ENCODE results near the gene CSDE1. TPM values are rescaled to one million over a fixed set of nuclear protein-coding genes. Genes with fewer than 3 reads are reported as not detected.

CSDE1 gene
- total and polyA plus RNA-seq, 10 donors = 102 to 1,126 (median 426) TPM

DNA sequence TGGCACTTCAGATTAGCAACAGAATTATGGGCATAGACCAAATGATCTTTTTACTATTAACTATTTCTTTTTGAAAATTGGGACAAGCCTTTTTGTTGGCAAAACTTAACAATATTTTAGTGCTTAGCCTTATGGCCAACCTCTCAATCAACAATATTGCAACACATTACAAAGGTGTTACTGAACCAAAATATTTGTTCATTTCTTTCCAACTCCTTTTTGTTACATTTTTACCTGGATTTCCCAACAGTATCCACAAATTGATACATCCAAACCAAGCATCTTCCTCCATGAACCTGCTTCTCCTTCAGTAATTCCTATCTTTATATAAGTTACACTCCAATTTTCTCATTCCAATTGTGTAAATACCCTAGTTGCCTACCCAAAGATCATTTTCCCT is 61.0 kb downstream of the CSDE1 start:
- Histone ChIP-seq H3K4me1 (peaks cover 0 to 5% (median 0%) of the 10 kb centered on the region in 6 donors), H3K27ac (no peak overlapping the region), H3K9me3 (no peaks in the 10 kb centered on the region), H3K4me3 (no peak overlapping the region), H3K36me3 (no peaks in the 10 kb centered on the region), H3K27me3 (replicated peaks in 1 of 7) (no peaks in the 10 kb centered on the region)
- TF ChIP-seq POLR2A (IDR thresholded peaks at IDR 0.05) (no peak), POLR2AphosphoS5 (IDR thresholded peaks at IDR 0.05) (no peak)
- TF ChIP-seq, protein P1, sequence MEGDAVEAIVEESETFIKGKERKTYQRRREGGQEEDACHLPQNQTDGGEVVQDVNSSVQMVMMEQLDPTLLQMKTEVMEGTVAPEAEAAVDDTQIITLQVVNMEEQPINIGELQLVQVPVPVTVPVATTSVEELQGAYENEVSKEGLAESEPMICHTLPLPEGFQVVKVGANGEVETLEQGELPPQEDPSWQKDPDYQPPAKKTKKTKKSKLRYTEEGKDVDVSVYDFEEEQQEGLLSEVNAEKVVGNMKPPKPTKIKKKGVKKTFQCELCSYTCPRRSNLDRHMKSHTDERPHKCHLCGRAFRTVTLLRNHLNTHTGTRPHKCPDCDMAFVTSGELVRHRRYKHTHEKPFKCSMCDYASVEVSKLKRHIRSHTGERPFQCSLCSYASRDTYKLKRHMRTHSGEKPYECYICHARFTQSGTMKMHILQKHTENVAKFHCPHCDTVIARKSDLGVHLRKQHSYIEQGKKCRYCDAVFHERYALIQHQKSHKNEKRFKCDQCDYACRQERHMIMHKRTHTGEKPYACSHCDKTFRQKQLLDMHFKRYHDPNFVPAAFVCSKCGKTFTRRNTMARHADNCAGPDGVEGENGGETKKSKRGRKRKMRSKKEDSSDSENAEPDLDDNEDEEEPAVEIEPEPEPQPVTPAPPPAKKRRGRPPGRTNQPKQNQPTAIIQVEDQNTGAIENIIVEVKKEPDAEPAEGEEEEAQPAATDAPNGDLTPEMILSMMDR (IDR thresholded peaks at IDR 0.05 in 8 of 11, conservative IDR thresholded peaks at IDR 0.05 in 3 of 11) = no peak
- intact Hi-C loops (cut with DNase I; ENCODE audit: low total_unique reads) = no loop called here
- no peak for DNase-seq

DNA sequence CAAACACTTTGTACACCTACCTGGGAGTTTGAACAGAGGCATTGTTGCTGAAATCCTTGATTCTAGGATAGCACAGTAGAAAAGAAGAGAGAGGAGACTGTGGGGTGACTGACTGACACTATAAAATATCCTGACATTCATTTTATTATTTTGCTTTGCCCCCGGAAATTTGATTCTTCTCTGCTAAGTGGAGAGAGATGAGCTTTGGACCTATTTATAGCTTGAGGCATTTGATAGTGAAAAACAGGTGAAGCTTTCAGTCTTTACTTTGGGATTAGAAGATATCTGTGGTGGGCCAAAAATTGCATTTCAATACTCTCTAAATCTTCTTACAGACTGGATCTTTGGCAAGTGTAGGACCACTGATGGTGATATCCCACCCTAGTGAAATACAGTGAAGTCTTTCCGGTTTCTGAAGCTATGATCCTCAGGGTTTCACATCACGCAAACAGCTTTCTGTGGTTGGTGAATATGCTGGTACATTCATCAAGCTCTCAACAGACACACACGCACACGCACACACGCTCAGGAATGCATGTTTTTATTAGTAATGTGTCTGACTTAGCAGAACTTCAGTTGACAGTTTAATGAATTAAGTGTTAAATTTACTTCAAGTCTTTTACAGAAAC is 62.2 kb downstream of the CSDE1 start, which contains the start of gene AMPD1:
TSS of gene AMPD1 (minus strand) at position 117 of the 629 bp plus-strand sequence. CDS start at position 42, 75 bp downstream.
- no peaks in the 10 kb centered on the region for H3K36me3 ChIP-seq
- peaks cover 0 to 5% (median 0%) of the 10 kb centered on the region in 6 donors for H3K4me1 ChIP-seq
- WGBS, 5 donors = 78 to 91% (median 86%) methylated on average over 6 of the region's 6 CpGs
- H3K27me3 ChIP-seq (replicated peaks in 1 of 7) = no peaks in the 10 kb centered on the region
- TF ChIP-seq, protein P1 (IDR thresholded peaks at IDR 0.05 in 8 of 11, conservative IDR thresholded peaks at IDR 0.05 in 3 of 11) = no peak
- no peak for TF ChIP-seq POLR2A (IDR thresholded peaks at IDR 0.05)
- no peak for TF ChIP-seq POLR2AphosphoS5 (IDR thresholded peaks at IDR 0.05)
- H3K4me3 ChIP-seq = no peak within 1 kb of the TSS
- intact Hi-C loops (cut with DNase I; ENCODE audit: low total_unique reads) = no loop called here
- H3K9me3 ChIP-seq = no peaks in the 10 kb centered on the region
- no peak within 1 kb of the TSS for H3K27ac ChIP-seq
- DNase-seq = no peak

DNA sequence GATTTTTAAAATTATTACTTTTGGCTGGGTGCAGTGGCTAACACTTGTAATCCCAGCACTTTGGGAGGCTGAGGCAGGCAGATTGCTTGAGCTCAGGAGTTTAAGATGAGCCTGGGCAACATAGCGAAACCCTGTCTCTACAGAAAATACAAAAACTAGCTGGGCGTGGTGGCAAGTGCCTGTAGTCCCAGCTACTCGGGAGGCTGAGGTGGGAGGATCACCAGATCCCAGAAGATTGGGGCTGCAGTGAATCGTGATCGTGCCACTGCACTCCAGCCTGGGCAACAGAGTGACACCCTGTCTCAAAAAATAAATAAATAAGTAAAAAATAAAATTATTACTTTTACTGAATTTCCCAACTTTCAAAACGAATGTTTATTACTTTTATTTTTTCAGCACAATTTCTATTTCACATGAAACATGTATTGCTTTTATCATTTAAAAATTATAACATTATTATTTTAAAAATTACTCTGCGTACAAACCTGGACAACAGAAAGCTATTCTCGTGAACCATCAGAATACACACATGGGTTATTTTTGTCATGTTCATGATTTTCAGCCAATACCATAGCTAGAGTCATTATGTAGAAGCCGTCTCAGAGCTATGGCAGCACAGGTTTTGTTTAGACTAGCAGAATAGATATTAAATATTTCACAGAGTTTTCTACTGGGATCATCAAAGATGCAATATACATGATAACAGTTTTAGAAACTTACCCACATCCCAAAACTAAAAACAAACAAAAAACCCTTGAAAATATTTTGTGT is 63.1 kb downstream of the CSDE1 start:
- no peak overlapping the region for H3K4me3 ChIP-seq
- WGBS, 5 donors = 84 to 93% (median 89%) methylated on average over 9 of the region's 9 CpGs

More for the DNA sequence above, 63.1 kb downstream of the CSDE1 start:
- no peak for DNase-seq
- Histone ChIP-seq H3K27me3 (replicated peaks in 1 of 7) (no peaks in the 10 kb centered on the region), H3K9me3 (no peaks in the 10 kb centered on the region), H3K4me1 (no peaks in the 10 kb centered on the region), H3K36me3 (no peaks in the 10 kb centered on the region), H3K27ac (no peak overlapping the region)
- intact Hi-C loops (cut with DNase I; ENCODE audit: low total_unique reads) = no loop called here
- no peak for TF ChIP-seq POLR2A (IDR thresholded peaks at IDR 0.05)
- TF ChIP-seq, protein P1 (IDR thresholded peaks at IDR 0.05 in 8 of 11, conservative IDR thresholded peaks at IDR 0.05 in 3 of 11) = no peak
- no peak for TF ChIP-seq POLR2AphosphoS5 (IDR thresholded peaks at IDR 0.05)

Measured in spleen (tissue), 11 donors.